PFSK-1 (cell line): ENCODE results near the gene GRAMD1C.

Experiments used
- POLR2AphosphoS5 ChIP-seq: IDR thresholded peaks from 2 replicates; pipeline ENCODE4 v1.6.1; 2012; ENCODE audit warnings: low read depth, mild to moderate bottlenecking, control low read depth, low read length, moderate library complexity
- SIN3A ChIP-seq: IDR thresholded peaks from 2 replicates; pipeline ENCODE4 v1.6.1; 2012; ENCODE audit warnings: mild to moderate bottlenecking, low read length, moderate library complexity, borderline replicate concordance; ENCODE audit not compliant: insufficient read depth
- TAF1 ChIP-seq: IDR thresholded peaks from 2 replicates; pipeline ENCODE4 v1.6.1; 2012; ENCODE audit warnings: low read length, control low read depth, borderline replicate concordance; ENCODE audit not compliant: insufficient read depth
- TF ChIP-seq, protein P1 (sequence below), 2 experiments: IDR thresholded peaks; 2 replicates each; pipeline versions ENCODE4 v1.6.1 to v1.8.0; 2011 to 2012; ENCODE audit warnings: low read depth in 2 of 2, low read length in 2 of 2, control low read depth in 1 of 2, inconsistent platforms in 1 of 2, mild to moderate bottlenecking in 1 of 2, moderate library complexity in 1 of 2; ENCODE audit not compliant: insufficient read depth in 1 of 2

DNA sequence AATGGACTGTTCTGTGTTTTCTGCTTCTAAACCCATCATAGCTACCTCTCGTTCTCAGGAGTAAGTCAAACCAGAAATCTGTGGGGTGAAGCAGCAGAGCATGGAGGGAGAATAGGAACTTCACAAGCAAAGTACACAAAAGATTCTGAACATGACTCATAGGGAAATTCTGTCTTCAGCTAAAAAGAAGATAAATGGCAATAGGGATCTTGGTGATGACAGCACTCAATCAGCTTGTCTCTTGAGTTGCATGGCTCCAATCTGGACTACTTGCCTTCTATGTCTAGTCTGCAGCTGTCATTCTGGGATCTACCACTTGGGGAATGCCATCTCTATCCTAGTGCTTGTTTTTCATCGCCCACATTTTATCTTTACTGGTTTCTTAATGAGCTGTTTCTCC, 13.5 kb upstream of the GRAMD1C start:
- TF ChIP-seq POLR2AphosphoS5 = no peak
- no peak for TF ChIP-seq TAF1
- TF ChIP-seq, protein P1, sequence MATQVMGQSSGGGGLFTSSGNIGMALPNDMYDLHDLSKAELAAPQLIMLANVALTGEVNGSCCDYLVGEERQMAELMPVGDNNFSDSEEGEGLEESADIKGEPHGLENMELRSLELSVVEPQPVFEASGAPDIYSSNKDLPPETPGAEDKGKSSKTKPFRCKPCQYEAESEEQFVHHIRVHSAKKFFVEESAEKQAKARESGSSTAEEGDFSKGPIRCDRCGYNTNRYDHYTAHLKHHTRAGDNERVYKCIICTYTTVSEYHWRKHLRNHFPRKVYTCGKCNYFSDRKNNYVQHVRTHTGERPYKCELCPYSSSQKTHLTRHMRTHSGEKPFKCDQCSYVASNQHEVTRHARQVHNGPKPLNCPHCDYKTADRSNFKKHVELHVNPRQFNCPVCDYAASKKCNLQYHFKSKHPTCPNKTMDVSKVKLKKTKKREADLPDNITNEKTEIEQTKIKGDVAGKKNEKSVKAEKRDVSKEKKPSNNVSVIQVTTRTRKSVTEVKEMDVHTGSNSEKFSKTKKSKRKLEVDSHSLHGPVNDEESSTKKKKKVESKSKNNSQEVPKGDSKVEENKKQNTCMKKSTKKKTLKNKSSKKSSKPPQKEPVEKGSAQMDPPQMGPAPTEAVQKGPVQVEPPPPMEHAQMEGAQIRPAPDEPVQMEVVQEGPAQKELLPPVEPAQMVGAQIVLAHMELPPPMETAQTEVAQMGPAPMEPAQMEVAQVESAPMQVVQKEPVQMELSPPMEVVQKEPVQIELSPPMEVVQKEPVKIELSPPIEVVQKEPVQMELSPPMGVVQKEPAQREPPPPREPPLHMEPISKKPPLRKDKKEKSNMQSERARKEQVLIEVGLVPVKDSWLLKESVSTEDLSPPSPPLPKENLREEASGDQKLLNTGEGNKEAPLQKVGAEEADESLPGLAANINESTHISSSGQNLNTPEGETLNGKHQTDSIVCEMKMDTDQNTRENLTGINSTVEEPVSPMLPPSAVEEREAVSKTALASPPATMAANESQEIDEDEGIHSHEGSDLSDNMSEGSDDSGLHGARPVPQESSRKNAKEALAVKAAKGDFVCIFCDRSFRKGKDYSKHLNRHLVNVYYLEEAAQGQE (IDR thresholded peaks at IDR 0.05; ENCODE audit: insufficient read depth in 1 of 2, low read depth in 2 of 2, low read length in 2 of 2) = no peak
- TF ChIP-seq SIN3A = no peak
